Keratinocyte (primary cell): ENCODE data around the gene PPIG. TPM values are rescaled to one million over a fixed set of nuclear protein-coding genes. Genes with fewer than 3 reads are reported as not detected.
A peak's percentile ranks its signal among the peaks of the same experiment; 100 is the strongest.

ENCODE experiments used
- DNase-seq: peaks from one replicate; pipeline ENCODE4 v3.0.0-alpha.2; 2011; ENCODE audit warnings: low read depth, missing footprints, low spot score
- FAIRE-seq: peaks from 2 replicates; lab custom pipeline; 2011; peaks lifted over from hg19 to GRCh38; lab: Jason Lieb, UNC
- H2AFZ ChIP-seq: 2 replicates; pipeline ENCODE4 v1.6.0; 2012; ENCODE audit warnings: low read length, control low read depth, inconsistent platforms; ENCODE audit not compliant: control insufficient read depth
- H3K27ac ChIP-seq: 2 replicates; pipeline ENCODE4 v1.5.1; 2011; ENCODE audit warnings: low read length; ENCODE audit not compliant: control insufficient read depth, insufficient read depth
- H3K27me3 ChIP-seq: 3 replicates; pipeline ENCODE4 v1.6.0; 2011; ENCODE audit warnings: low read length; ENCODE audit not compliant: control insufficient read depth, insufficient read depth; ENCODE audit errors: extremely low read depth
- H3K36me3 ChIP-seq, 2 experiments: 2 replicates in 1 of 2; 3 replicates in 1 of 2; pipeline ENCODE4 v1.5.1; 2011; ENCODE audit warnings: low read length in 2 of 2, mild to moderate bottlenecking in 1 of 2; ENCODE audit not compliant: control insufficient read depth in 2 of 2, insufficient read depth in 2 of 2; ENCODE audit errors: extremely low read depth in 1 of 2
- H3K4me1 ChIP-seq: 3 replicates; pipeline ENCODE4 v1.5.1; 2011; ENCODE audit warnings: low read length; ENCODE audit not compliant: control insufficient read depth, insufficient read depth; ENCODE audit errors: extremely low read depth
- H3K4me2 ChIP-seq: 3 replicates; pipeline ENCODE4 v1.6.0; 2011; ENCODE audit warnings: low read depth, low read length; ENCODE audit not compliant: control insufficient read depth, insufficient read depth; ENCODE audit errors: extremely low read depth
- H3K4me3 ChIP-seq, 3 experiments: fragments of 200-600 bp in 1 of 3; sonication (generic) in 1 of 3; 2 replicates in 2 of 3; 3 replicates in 1 of 3; pipeline ENCODE4 v1.5.1; 2011 to 2016; ENCODE audit warnings: low read length in 3 of 3, mild to moderate bottlenecking in 3 of 3, control low read depth in 2 of 3, inconsistent platforms in 1 of 3, low read depth in 1 of 3, mixed read lengths in 1 of 3, mixed run types in 1 of 3, moderate library complexity in 1 of 3; ENCODE audit not compliant: control insufficient read depth in 2 of 3, insufficient read depth in 2 of 3; ENCODE audit errors: extremely low read depth in 1 of 3
- H3K79me2 ChIP-seq: 2 replicates; pipeline ENCODE4 v1.6.0; 2012; ENCODE audit warnings: low read length; ENCODE audit not compliant: control insufficient read depth, insufficient read depth
- H3K9ac ChIP-seq: 3 replicates; pipeline ENCODE4 v1.6.0; 2011; ENCODE audit warnings: low read length; ENCODE audit not compliant: control insufficient read depth, insufficient read depth; ENCODE audit errors: extremely low read depth
- H3K9me1 ChIP-seq: 3 replicates; pipeline ENCODE4 v1.6.0; 2011; ENCODE audit warnings: low read length; ENCODE audit not compliant: control insufficient read depth, insufficient read depth; ENCODE audit errors: extremely low read depth
- H3K9me3 ChIP-seq: 2 replicates; pipeline ENCODE4 v1.5.1; 2012; ENCODE audit warnings: low read depth, low read length; ENCODE audit not compliant: control insufficient read depth
- H4K20me1 ChIP-seq: 3 replicates; pipeline ENCODE4 v1.6.0; 2011; ENCODE audit warnings: low read length; ENCODE audit not compliant: control insufficient read depth, insufficient read depth; ENCODE audit errors: extremely low read depth
- CTCF ChIP-seq, 3 experiments: IDR thresholded peaks in 1 of 3; conservative IDR thresholded peaks in 1 of 3; optimal IDR thresholded peaks in 1 of 3; 2 replicates in 2 of 3; 3 replicates in 1 of 3; pipeline versions ENCODE3 to v1.5.1; 2011; ENCODE audit warnings: low read length in 3 of 3, mild to moderate bottlenecking in 3 of 3, moderate library complexity in 2 of 3, control low read depth in 1 of 3, inconsistent platforms in 1 of 3; ENCODE audit not compliant: insufficient read depth in 2 of 3; ENCODE audit errors: extremely low read depth in 1 of 3
- EZH2 ChIP-seq: IDR thresholded peaks from one replicate; pipeline ENCODE4 v1.6.1; 2012; ENCODE audit warnings: inconsistent platforms, mild to moderate bottlenecking, low read length, moderate library complexity
- dilution Hi-C: fragments of 300-500 bp; cut with MboI; formaldehyde crosslinking; loops from one replicate; pipeline ENCODE4 v1.7.0; 2020; ENCODE audit warnings: low sequenced_read_pairs; ENCODE audit not compliant: extremely low pct_ligation_motif_present
- polyA plus RNA-seq, 5 experiments: library from polyadenylated mRNA; depleted of rRNA in 3 of 5; stranded (reverse) in 3 of 5; stranded (forward) in 1 of 5; unstranded in 1 of 5; fragments of >200 nt; gene quantifications; 1 replicate in 1 of 5; 2 replicates in 3 of 5; 3 replicates in 1 of 5; pipeline versions ENCODE4 v1.2.1 to v1.2.3, GENCODE V29; 2011 to 2012; ENCODE audit warnings: missing spikeins in 2 of 5, low read depth in 1 of 5, low replicate concordance in 1 of 5

The PPIG gene
- polyA plus RNA-seq, 1 donor (not counting 4 experiments of a cell fraction or from before 2014, with no cell fraction given), result 37.4 TPM

- no peaks in the 10 kb centered on the region for H4K20me1 ChIP-seq
- TF ChIP-seq CTCF (optimal IDR thresholded peaks at IDR 0.05 in 1 of 3, IDR thresholded peaks at IDR 0.05 in 1 of 3, conservative IDR thresholded peaks at IDR 0.05 in 1 of 3; ENCODE audit: extremely low read depth in 1 of 3, insufficient read depth in 2 of 3, low read length in 3 of 3) (no peak), EZH2 (no peak)
- dilution Hi-C loops, result no loop called here
- H3K9me3 ChIP-seq, result no peaks in the 10 kb centered on the region
- H3K9me1 ChIP-seq, result no peaks in the 10 kb centered on the region
- H3K4me1 ChIP-seq, result peaks cover 4% of the 10 kb centered on the region
- DNase-seq, result no peak
- H3K4me2 ChIP-seq, result no peak overlapping the region
- H3K9ac ChIP-seq, result no peak overlapping the region
- no peaks in the 10 kb centered on the region for H3K79me2 ChIP-seq
- H3K36me3 ChIP-seq, result no peaks in the 10 kb centered on the region
- no peak for FAIRE-seq
- no peak overlapping the region for H3K27ac ChIP-seq
- no peak overlapping the region for H3K4me3 ChIP-seq
- no peak overlapping the region for H2AFZ ChIP-seq
- no peaks in the 10 kb centered on the region for H3K27me3 ChIP-seq
These were observed 92.7 kb downstream of the PPIG start for GRCh38 chr2:169676850-169677249.

GRCh38 chr2:169683054-169683424, 98.9 kb downstream of the PPIG start:
- no peak for TF ChIP-seq EZH2
- no peak for TF ChIP-seq CTCF (optimal IDR thresholded peaks at IDR 0.05 in 1 of 3, IDR thresholded peaks at IDR 0.05 in 1 of 3, conservative IDR thresholded peaks at IDR 0.05 in 1 of 3; ENCODE audit: extremely low read depth in 1 of 3, insufficient read depth in 2 of 3, low read length in 3 of 3)
- Histone ChIP-seq H3K79me2 (no peaks in the 10 kb centered on the region), H3K4me1 (peaks cover 14% of the 10 kb centered on the region), H3K9ac (no peak overlapping the region), H2AFZ (no peak overlapping the region), H3K9me1 (no peaks in the 10 kb centered on the region), H3K36me3 (no peaks in the 10 kb centered on the region), H3K4me2 (peak overlapping the region; percentile 9), H3K27me3 (no peaks in the 10 kb centered on the region), H3K27ac (peak overlapping the region; percentile 32), H3K9me3 (no peaks in the 10 kb centered on the region), H4K20me1 (no peaks in the 10 kb centered on the region), H3K4me3 (no peak overlapping the region)
- peak; percentile 42 for DNase-seq
- FAIRE-seq, result peak; percentile 77
- dilution Hi-C loops, result no loop called here
